ENCODE results near the gene PIEZO2. TPM values are rescaled to one million over a fixed set of nuclear protein-coding genes. Genes with fewer than 3 reads are reported as not detected.
"Not testable (repeated sequence)": the region's sequence is repeated elsewhere in the genome, so short reads cannot be mapped to it uniquely, and the experiment has no call there.

Gene PIEZO2
- total RNA-seq, 2 donors from 2014 or later = not detected

GRCh38 chr18:11146238-11146946 lies 3.0 kb downstream of the PIEZO2 start:
- H3K4me3 Mint-ChIP-seq = no peak overlapping the region
- no peaks in the 10 kb centered on the region for H3K4me1 Mint-ChIP-seq (ENCODE audit: low read depth)
- no peaks in the 10 kb centered on the region for H3K9me3 Mint-ChIP-seq
- H3K27ac Mint-ChIP-seq = no peak overlapping the region
- no peaks in the 10 kb centered on the region for H3K36me3 Mint-ChIP-seq (ENCODE audit: insufficient read depth in 2 of 2)
- DNase-seq (no peak), ATAC-seq (replicated peaks in 1 of 2) (no peak)
- H3K27me3 Mint-ChIP-seq (ENCODE audit: low read depth) = peaks cover 32% of the 10 kb centered on the region

GRCh38 chr18:11145413-11146191 lies 3.8 kb downstream of the PIEZO2 start:
- H3K4me1 Mint-ChIP-seq (ENCODE audit: low read depth) = no peaks in the 10 kb centered on the region
- H3K36me3 Mint-ChIP-seq (ENCODE audit: insufficient read depth in 2 of 2) = no peaks in the 10 kb centered on the region
- H3K27ac Mint-ChIP-seq = no peak overlapping the region
- H3K27me3 Mint-ChIP-seq (ENCODE audit: low read depth) = peaks cover 32% of the 10 kb centered on the region
- no peaks in the 10 kb centered on the region for H3K9me3 Mint-ChIP-seq
- ATAC-seq (replicated peaks in 1 of 2) (no peak), DNase-seq (no peak)
- no peak overlapping the region for H3K4me3 Mint-ChIP-seq

- Mint-ChIP-seq H3K4me1 (ENCODE audit: low read depth) (no peaks in the 10 kb centered on the region), H3K4me3 (no peak overlapping the region), H3K9me3 (no peaks in the 10 kb centered on the region), H3K36me3 (ENCODE audit: insufficient read depth in 2 of 2) (no peaks in the 10 kb centered on the region), H3K27me3 (ENCODE audit: low read depth) (peaks cover 7% of the 10 kb centered on the region), H3K27ac (no peak overlapping the region)
- no peak for DNase-seq
- no peak for ATAC-seq (replicated peaks in 1 of 2)
Observed at GRCh38 chr18:11137400-11137799, 12.0 kb downstream of the PIEZO2 start.

GRCh38 chr18:11136241-11136640 lies 13.1 kb downstream of the PIEZO2 start:
- Mint-ChIP-seq H3K4me3 (no peak overlapping the region), H3K27me3 (ENCODE audit: low read depth) (peaks cover 7% of the 10 kb centered on the region), H3K36me3 (ENCODE audit: insufficient read depth in 2 of 2) (no peaks in the 10 kb centered on the region), H3K27ac (no peak overlapping the region), H3K9me3 (peaks cover 2% of the 10 kb centered on the region in 2 donors), H3K4me1 (ENCODE audit: low read depth) (no peaks in the 10 kb centered on the region)
- DNase-seq = no peak
- ATAC-seq (replicated peaks in 1 of 2) = no peak

- no peak overlapping the region for H3K4me3 Mint-ChIP-seq
- H3K27ac Mint-ChIP-seq = no peak overlapping the region
- no peaks in the 10 kb centered on the region for H3K27me3 Mint-ChIP-seq (ENCODE audit: low read depth)
- no peak for DNase-seq
- ATAC-seq (replicated peaks in 1 of 2) = no peak
- no peaks in the 10 kb centered on the region for H3K36me3 Mint-ChIP-seq (ENCODE audit: insufficient read depth in 2 of 2)
- H3K4me1 Mint-ChIP-seq (ENCODE audit: low read depth) = no peaks in the 10 kb centered on the region
- H3K9me3 Mint-ChIP-seq = peaks cover 2% of the 10 kb centered on the region in 2 donors
Observed at GRCh38 chr18:11134940-11135339, 14.4 kb downstream of the PIEZO2 start.

- not testable (repeated sequence) for DNase-seq; H3K27me3 Mint-ChIP-seq (ENCODE audit: low read depth); H3K4me3 Mint-ChIP-seq; H3K4me1 Mint-ChIP-seq (ENCODE audit: low read depth); ATAC-seq (replicated peaks in 1 of 2); H3K36me3 Mint-ChIP-seq (ENCODE audit: insufficient read depth in 2 of 2); H3K27ac Mint-ChIP-seq; H3K9me3 Mint-ChIP-seq
Observed at GRCh38 chr18:11129059-11129458, 20.3 kb downstream of the PIEZO2 start.

- ATAC-seq (replicated peaks in 1 of 2) = no peak
Observed at GRCh38 chr18:11125492-11126315, 23.7 kb downstream of the PIEZO2 start.

GRCh38 chr18:11124054-11124453 lies 25.3 kb downstream of the PIEZO2 start:
- Mint-ChIP-seq H3K4me3 (no peak overlapping the region), H3K27me3 (ENCODE audit: low read depth) (no peaks in the 10 kb centered on the region), H3K27ac (no peak overlapping the region), H3K36me3 (ENCODE audit: insufficient read depth in 2 of 2) (no peaks in the 10 kb centered on the region), H3K4me1 (ENCODE audit: low read depth) (no peaks in the 10 kb centered on the region), H3K9me3 (peaks cover 2 to 4% of the 10 kb centered on the region in 2 donors)
- DNase-seq (no peak), ATAC-seq (replicated peaks in 1 of 2) (no peak)

More at GRCh38 chr18:11125492-11126315, 23.7 kb downstream of the PIEZO2 start:
- H3K4me1 Mint-ChIP-seq (ENCODE audit: low read depth) = no peaks in the 10 kb centered on the region
- no peak overlapping the region for H3K4me3 Mint-ChIP-seq
- H3K27me3 Mint-ChIP-seq (ENCODE audit: low read depth) = no peaks in the 10 kb centered on the region
- H3K27ac Mint-ChIP-seq = no peak overlapping the region
- DNase-seq = no peak
- peaks cover 2 to 4% of the 10 kb centered on the region in 2 donors for H3K9me3 Mint-ChIP-seq
- H3K36me3 Mint-ChIP-seq (ENCODE audit: insufficient read depth in 2 of 2) = no peaks in the 10 kb centered on the region

- ATAC-seq (replicated peaks in 1 of 2) = no peak
- H3K27ac Mint-ChIP-seq = no peak overlapping the region
- H3K4me3 Mint-ChIP-seq = no peak overlapping the region
- H3K4me1 Mint-ChIP-seq (ENCODE audit: low read depth) = no peaks in the 10 kb centered on the region
- no peaks in the 10 kb centered on the region for H3K27me3 Mint-ChIP-seq (ENCODE audit: low read depth)
- no peaks in the 10 kb centered on the region for H3K36me3 Mint-ChIP-seq (ENCODE audit: insufficient read depth in 2 of 2)
- no peak for DNase-seq
- no peaks in the 10 kb centered on the region for H3K9me3 Mint-ChIP-seq
Observed at GRCh38 chr18:11121443-11121849, 27.9 kb downstream of the PIEZO2 start.

- Mint-ChIP-seq H3K27me3 (ENCODE audit: low read depth) (no peaks in the 10 kb centered on the region), H3K27ac (no peak overlapping the region), H3K9me3 (no peaks in the 10 kb centered on the region), H3K36me3 (ENCODE audit: insufficient read depth in 2 of 2) (no peaks in the 10 kb centered on the region), H3K4me3 (no peak overlapping the region), H3K4me1 (ENCODE audit: low read depth) (no peaks in the 10 kb centered on the region)
- ATAC-seq (replicated peaks in 1 of 2) (no peak), DNase-seq (no peak)
Observed at GRCh38 chr18:11119959-11120587, 29.3 kb downstream of the PIEZO2 start.

- H3K4me1 Mint-ChIP-seq (ENCODE audit: low read depth) = no peaks in the 10 kb centered on the region
- no peak overlapping the region for H3K27ac Mint-ChIP-seq
- no peak for DNase-seq
- no peaks in the 10 kb centered on the region for H3K9me3 Mint-ChIP-seq
- H3K36me3 Mint-ChIP-seq (ENCODE audit: insufficient read depth in 2 of 2) = no peaks in the 10 kb centered on the region
- H3K4me3 Mint-ChIP-seq = no peak overlapping the region
- no peaks in the 10 kb centered on the region for H3K27me3 Mint-ChIP-seq (ENCODE audit: low read depth)
- ATAC-seq (replicated peaks in 1 of 2) = no peak
Observed at GRCh38 chr18:11119550-11119949, 29.8 kb downstream of the PIEZO2 start.

GRCh38 chr18:11118051-11118766 lies 31.2 kb downstream of the PIEZO2 start:
- DNase-seq (no peak), ATAC-seq (replicated peaks in 1 of 2) (no peak)
- Mint-ChIP-seq H3K4me1 (ENCODE audit: low read depth) (no peaks in the 10 kb centered on the region), H3K9me3 (no peaks in the 10 kb centered on the region), H3K27me3 (ENCODE audit: low read depth) (no peaks in the 10 kb centered on the region), H3K27ac (no peak overlapping the region), H3K36me3 (ENCODE audit: insufficient read depth in 2 of 2) (no peaks in the 10 kb centered on the region), H3K4me3 (no peak overlapping the region)
